Measurements from ENCODE around the gene TRIM36.

TRIM36 gene

GRCh38 chr5:115169487-115170133, at the start of gene TRIM36:
Gene TRIM36, minus strand, starts transcription at chr5:115169908. Its CDS starts 274 bp downstream, at chr5:115169634.
- DNase-seq, result peak; percentile 90 to 91

- no peak for DNase-seq
Measured at GRCh38 chr5:115214541-115214940, 44.8 kb upstream of the TRIM36 start.

- peak; percentile 55 to 68 for DNase-seq
Measured at GRCh38 chr5:115209279-115209678, 39.6 kb upstream of the TRIM36 start.

GRCh38 chr5:115202952-115203351, 33.2 kb upstream of the TRIM36 start:
- DNase-seq, result no peak

GRCh38 chr5:115196161-115196560, 26.5 kb upstream of the TRIM36 start:
- DNase-seq, result no peak

GRCh38 chr5:115194676-115195075, 25.0 kb upstream of the TRIM36 start:
- DNase-seq, result no peak

GRCh38 chr5:115193295-115193694, 23.6 kb upstream of the TRIM36 start:
- DNase-seq, result no peak

GRCh38 chr5:115192098-115192497, 22.4 kb upstream of the TRIM36 start:
- DNase-seq, result no peak

GRCh38 chr5:115191474-115192031, 21.8 kb upstream of the TRIM36 start:
- DNase-seq, result no peak

GRCh38 chr5:115190388-115190787, 20.7 kb upstream of the TRIM36 start:
- DNase-seq, result no peak

- no peak for DNase-seq
Measured at GRCh38 chr5:115189866-115190265, 20.2 kb upstream of the TRIM36 start.

- no peak for DNase-seq
Measured at GRCh38 chr5:115186794-115187193, 17.1 kb upstream of the TRIM36 start.

- no peak for DNase-seq
Measured at GRCh38 chr5:115184770-115185169, 15.1 kb upstream of the TRIM36 start.

- DNase-seq, result no peak
Measured at GRCh38 chr5:115181757-115182156, 12.0 kb upstream of the TRIM36 start.

- DNase-seq, result peak in 1 of 2 donors; percentile 20
Measured at GRCh38 chr5:115180165-115180709, 10.5 kb upstream of the TRIM36 start.

- DNase-seq, result no peak
Measured at GRCh38 chr5:115179394-115180164, 9.9 kb upstream of the TRIM36 start.

GRCh38 chr5:115179030-115179393, 9.3 kb upstream of the TRIM36 start:
- DNase-seq, result no peak

- no peak for DNase-seq
Measured at GRCh38 chr5:115170929-115171510, 1.3 kb upstream of the TRIM36 start.

GRCh38 chr5:115170134-115170928, 623 bp upstream of the TRIM36 start:
- DNase-seq, result no peak

GRCh38 chr5:115168829-115169486, 750 bp downstream of the TRIM36 start:
- peak in 1 of 2 donors; percentile 16 for DNase-seq

GRCh38 chr5:115166744-115167393, 2.8 kb downstream of the TRIM36 start:
- no peak for DNase-seq

Measured in CD4-positive, alpha-beta T cell treated with Interleukin-4 for 1 hour (primary cell).